ENCODE data around the gene CIT.
A peak's percentile ranks its signal among the peaks of the same experiment; 100 is the strongest.
"Not testable (repeated sequence)": the region's sequence is repeated elsewhere in the genome, so short reads cannot be mapped to it uniquely, and the experiment has no call there.

CIT gene, protein sequence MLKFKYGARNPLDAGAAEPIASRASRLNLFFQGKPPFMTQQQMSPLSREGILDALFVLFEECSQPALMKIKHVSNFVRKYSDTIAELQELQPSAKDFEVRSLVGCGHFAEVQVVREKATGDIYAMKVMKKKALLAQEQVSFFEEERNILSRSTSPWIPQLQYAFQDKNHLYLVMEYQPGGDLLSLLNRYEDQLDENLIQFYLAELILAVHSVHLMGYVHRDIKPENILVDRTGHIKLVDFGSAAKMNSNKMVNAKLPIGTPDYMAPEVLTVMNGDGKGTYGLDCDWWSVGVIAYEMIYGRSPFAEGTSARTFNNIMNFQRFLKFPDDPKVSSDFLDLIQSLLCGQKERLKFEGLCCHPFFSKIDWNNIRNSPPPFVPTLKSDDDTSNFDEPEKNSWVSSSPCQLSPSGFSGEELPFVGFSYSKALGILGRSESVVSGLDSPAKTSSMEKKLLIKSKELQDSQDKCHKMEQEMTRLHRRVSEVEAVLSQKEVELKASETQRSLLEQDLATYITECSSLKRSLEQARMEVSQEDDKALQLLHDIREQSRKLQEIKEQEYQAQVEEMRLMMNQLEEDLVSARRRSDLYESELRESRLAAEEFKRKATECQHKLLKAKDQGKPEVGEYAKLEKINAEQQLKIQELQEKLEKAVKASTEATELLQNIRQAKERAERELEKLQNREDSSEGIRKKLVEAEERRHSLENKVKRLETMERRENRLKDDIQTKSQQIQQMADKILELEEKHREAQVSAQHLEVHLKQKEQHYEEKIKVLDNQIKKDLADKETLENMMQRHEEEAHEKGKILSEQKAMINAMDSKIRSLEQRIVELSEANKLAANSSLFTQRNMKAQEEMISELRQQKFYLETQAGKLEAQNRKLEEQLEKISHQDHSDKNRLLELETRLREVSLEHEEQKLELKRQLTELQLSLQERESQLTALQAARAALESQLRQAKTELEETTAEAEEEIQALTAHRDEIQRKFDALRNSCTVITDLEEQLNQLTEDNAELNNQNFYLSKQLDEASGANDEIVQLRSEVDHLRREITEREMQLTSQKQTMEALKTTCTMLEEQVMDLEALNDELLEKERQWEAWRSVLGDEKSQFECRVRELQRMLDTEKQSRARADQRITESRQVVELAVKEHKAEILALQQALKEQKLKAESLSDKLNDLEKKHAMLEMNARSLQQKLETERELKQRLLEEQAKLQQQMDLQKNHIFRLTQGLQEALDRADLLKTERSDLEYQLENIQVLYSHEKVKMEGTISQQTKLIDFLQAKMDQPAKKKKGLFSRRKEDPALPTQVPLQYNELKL (N-terminal part only)

DNA sequence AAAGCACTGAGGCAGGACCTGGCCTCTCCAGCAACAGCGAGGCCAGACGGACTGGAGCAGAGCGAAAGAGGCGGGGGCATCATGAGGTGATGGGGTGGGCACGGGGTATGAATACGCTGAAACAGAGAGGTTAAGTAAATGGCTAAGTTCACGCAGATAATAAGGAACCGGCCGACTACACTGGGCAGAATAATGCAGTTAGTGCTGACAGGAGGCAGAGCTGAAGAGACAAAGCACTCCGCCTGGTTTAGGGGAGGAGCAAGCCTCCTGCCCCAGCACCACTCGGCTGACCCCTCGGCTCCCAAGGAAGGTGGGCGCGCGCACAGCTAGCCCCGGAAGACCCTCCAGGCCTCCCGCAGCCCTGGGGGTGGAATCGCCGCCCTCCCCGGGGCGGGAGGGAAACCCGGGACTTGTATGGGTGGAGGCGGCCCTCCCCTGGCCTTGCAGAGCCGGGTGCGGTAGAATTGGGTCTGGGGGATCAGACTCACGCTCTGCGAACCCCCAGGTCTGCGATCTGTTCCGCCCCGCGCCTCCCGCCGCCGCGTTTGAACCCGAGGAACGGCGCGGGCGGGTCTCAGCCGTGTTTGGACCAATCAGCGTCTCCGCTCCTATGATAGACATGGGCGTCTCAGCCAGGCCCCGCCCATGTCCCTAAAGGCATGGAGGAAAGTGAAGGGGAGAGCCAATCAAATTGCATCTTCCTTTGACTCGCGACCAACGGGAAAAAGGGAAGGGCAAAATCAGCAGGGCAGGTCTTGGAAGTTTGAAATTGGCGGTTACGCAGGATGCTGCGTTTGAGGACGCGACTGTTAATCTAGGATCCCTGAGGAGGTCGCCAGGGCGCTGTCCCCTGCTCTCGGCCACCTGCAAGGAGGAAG is at the start of gene CIT:
Gene CIT (minus strand): TSS at position 560 of the 878 bp plus-strand sequence. CDS start 1,152 bp downstream, outside the sequence.
- peak; percentile 96 for DNase-seq (ENCODE audit: low spot score)

DNA sequence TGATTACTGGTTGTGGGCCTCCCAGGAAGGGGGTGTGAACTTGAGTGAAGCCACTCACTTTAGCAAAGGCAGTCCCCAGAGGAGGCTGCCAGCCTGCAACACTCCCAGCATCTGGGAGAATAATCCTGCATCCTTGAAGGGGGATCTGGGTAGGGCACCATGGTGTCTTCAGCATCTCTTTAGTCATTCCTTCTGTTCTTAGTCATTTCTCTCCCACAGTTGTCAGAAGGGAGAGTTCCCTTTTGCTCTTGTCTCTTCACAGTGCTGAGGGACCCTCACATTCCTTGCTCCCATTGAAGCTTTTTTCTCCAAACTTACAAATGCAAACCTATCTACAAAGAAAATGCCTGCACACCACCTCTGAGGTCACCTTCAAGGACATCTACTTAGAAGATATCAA is 48.1 kb upstream of the CIT start:
- DNase-seq (ENCODE audit: low spot score): no peak

DNA sequence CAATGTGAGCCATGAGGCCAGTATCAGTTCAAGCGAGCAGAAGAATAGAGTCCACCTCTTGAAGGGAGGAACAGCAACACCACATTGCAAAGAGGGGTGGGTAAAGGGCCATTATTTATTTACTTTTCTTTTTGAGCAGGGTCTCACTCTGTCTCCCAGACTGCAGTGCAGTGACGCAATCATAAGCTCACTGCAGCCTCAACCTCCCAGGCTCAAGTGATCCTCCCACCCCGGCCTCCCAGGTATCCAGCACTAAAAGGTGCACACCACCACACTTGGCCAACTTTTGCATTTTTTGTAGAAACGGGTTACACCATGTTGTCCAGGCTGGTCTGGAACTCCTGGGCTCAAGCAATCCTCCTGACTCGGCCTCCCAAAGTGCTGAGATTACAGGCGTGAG is 42.9 kb upstream of the CIT start:
- DNase-seq (ENCODE audit: low spot score): no peak

DNA sequence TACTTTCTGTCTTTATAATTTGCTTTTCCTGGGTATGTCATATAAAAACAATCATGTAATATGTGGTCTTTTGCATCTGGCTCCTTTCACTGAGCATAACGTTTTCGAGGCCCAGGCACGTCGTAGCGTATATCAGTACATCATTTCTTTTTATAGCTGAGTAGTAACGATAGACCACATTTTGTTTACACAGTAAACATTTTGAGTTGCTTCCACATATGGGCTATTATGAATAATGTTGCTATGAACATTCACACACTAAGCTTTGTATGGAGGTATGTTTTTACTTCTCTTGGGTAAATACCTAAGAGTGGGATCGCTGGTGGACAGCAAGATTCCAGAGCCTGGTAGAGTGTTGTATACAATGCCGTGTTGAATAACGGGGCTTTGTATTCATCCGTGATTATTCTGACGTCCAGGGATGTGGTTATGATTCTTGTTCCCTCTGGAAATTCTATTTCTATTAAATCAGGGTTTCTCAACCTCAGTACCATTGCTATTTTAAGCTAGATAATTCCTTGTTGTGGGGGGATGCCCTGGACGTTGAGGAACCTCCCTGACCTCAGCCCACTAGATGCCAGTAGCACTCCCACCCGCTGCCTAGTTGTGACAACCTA is 38.9 kb upstream of the CIT start:
- no peak for DNase-seq (ENCODE audit: low spot score)

DNA sequence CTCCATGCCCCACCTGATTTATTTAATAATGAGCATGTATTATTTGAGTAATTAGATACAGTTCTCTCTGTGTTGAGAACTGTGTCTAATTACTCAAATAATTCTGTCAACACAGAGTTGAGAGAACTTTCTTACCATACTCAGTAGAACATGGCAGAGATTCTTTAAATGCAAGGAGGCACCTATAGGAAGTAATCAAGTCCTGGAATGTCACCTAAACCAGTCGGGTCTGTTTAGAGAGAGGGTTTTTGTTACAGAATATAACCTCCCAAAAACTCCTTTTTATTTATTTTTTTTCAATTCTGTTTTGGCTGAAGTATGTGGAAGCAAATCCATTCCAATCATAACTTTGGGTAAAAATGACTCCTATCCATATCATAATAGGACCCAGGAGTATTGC is 37.5 kb upstream of the CIT start:
- DNase-seq (ENCODE audit: low spot score): no peak

DNA sequence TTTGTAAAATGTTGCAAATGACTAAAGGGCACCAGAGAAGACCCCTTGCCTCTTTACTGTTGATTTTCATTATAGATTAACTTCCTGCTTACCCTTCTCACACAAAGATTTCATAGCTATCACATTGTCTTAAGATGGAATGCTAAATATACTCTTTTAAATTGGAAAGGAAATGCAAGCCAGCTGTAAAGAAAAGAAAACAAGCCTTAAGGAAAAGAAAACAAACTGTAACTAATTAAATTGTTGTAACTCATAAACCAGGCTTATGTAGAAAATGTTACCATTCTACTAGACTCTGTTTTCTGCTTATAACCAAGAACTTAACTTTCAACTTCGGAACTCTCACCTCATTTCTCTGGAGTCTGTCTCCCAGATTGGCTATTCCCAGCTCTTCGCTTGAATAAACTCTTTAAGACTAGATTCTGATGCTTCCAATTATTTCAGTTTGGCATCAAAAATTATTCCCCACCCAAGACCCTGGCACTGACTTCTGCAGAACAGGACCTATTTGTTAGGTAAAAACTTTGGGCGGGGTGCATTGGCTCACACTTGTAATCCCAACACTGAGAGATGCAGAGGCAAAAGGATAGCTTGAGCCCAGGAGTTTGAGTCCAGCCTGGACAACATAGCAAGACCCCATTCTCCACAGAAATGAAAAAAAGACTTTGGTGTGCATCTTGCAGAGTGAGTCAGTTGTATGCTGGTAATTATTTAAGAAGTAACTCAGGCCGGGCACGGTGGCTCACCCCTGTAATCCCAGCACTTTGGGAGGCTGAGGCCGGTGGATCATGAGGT is 36.6 kb upstream of the CIT start:
- DNase-seq (ENCODE audit: low spot score): no peak

DNA sequence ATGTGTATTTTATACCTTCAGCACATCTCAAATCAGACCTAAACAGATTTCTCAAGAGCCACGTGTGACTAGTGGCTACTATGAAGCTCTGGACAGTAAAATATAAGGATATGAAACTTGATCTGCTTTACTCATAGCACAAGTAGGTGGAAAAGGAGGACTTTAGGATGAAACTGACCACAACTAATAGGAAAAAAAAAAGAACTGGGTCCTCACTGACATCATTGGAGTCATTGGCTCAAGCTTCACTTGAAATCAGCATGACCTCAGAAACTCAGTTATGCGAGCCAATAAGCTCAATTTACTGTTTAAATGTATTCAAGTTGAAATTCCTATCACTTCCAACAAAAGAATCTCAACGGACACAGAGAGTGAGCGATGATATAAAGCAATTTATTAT is 34.1 kb upstream of the CIT start:
- DNase-seq (ENCODE audit: low spot score): no peak

DNA sequence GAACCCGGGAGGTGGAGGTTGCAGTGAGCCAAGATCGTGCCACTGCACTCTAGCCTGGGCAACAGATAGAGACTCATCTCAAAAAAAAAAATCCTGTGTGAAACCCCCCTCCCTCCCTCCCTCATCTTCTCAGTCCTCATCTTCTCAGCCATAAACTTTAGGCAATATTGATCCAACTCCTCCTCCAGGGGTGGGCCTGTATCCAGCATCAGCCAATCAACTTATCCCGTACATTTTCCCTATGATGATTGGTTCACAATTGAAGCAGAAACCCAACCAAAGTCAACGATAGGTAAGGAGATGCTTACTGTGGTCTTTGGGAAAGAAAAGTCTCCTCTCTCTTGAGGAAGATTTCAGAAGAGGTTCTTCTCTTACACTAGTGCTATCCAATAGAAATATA is 33.5 kb upstream of the CIT start:
- no peak for DNase-seq (ENCODE audit: low spot score)

DNA sequence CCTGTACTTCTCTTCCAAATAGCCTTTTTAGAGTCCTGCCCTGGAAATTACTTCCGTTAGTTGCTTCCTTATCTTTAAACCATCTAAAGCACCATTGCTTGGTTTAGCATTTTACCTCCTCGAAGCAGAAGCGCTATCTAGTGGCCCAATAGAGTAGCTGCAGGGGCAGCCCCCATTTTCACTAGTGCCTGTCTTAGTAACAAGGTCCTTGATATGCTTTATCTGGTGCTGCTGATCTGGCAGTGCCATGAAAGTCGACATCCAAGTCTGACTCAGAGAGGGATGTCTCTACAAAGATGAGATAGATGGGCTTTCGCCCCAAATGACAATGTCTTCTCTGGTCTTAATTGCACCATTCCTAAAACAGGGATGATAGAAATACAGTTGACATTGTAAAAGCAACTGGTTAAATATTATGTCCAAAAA is 25.0 kb upstream of the CIT start:
- DNase-seq (ENCODE audit: low spot score): peak; percentile 84

DNA sequence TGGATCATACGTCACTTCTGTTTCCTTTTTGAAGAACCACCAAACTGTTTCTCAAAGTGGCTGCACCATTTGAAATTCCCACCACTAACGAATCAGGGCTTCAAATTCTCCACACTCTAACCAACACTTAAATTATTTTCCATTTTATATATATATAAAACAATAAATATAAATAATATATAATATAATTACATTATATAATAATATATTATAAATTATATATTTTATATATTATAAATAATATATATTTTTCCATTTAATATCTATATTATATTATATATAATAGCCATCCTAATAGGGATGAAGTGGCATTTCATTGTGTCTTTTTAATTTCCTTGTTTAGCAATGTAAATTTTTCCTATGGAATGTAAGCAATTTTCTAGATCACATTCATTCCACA is 24.6 kb upstream of the CIT start:
- DNase-seq (ENCODE audit: low spot score): no peak

DNA sequence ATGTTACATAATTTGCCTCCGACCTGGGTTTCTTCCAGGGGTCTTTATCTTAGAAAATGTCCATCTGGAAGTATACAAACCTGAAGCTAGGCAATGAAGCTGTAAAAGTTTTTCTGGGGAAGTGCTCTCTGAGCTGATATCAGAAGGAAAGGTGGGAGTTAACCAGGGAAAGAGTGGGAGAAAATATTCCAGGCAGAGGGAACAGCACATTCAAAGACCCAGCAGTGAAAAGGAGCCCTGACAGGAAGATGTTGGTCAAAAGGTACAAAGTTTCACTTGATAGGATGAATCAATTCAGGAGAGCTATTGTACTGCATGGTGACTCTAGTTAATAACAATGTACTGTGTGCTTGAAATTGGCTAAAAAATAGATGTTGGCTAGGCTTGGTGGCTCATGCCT is 17.8 kb upstream of the CIT start:
- no peak for DNase-seq (ENCODE audit: low spot score)

DNA sequence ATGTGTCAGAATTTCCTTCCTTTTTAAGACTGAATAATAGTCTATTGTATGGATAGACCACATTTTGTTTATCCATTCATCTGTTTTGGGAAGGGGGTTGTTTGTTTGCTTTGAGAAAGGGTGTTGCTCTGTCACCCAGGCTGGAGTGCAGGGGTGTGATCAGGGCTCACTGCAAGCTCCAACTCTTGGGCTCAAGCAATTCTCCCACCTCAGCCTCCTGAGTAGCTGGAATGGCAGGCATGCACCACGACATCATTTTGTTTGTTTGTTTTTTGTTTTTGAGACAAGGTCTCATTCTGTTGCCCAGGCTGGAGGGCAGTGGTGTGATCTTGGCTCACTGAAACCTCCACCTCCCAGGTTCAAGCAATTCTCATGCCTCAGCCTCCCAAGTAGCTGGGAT is 15.5 kb upstream of the CIT start:
- not testable (repeated sequence) for DNase-seq (ENCODE audit: low spot score)

DNA sequence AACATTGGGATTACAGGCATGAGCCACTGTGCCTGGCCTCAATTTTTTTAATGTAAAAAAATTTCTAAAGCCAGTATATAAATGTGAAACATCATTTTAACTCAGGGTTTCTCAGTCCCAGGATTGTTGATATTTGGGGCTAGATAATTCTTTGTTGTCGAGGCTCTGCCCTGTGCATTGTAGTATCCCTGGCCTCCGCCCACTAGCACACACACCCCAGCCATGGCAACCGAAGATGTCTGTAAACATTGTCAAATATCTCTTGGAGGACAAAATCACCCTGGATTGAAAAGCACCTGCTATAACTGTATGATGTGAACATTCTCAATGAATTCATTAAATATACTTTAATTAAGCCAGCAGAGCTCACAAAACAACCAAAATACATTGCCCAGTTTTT is 8.4 kb upstream of the CIT start:
- no peak for DNase-seq (ENCODE audit: low spot score)

DNA sequence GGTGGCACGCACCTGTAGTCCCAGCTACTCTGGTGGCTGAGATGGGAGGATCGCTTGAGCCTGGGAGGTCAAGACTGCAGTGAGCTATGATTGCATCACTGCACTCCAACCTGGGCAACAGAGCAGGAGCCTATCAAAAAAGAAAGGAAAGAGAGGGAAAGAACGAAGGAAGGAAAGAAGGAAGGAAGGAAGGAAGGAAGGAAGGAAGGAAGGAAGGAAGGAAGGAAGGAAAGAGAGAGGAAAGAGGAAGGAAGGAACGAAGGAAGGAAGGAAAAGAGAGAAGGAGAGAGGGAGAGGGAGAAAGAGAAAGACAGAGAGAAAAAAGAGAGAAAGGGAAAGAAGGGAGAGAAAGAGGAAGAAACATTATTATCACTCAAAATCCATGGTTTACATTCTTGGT is 6.7 kb upstream of the CIT start:
- DNase-seq (ENCODE audit: low spot score): not testable (repeated sequence)

DNA sequence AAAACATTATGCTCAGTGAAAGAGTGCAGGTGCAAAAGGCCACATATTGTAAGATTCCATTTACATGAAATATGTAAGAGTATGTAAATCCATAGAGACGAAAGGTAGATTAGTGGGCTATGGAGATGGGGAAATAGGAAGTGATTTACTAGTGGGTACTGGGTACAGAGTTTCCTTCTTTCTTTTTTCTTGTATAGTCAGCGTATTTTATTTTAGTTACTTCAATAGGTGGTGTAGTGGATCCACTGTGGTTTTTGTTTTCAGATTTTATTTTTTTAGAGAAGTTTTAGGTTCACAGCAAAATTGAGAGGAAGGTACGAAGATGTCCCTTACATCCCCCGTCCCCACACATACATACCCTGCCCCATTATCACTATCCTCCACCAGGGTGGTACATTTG is 6.1 kb upstream of the CIT start:
- no peak for DNase-seq (ENCODE audit: low spot score)

DNA sequence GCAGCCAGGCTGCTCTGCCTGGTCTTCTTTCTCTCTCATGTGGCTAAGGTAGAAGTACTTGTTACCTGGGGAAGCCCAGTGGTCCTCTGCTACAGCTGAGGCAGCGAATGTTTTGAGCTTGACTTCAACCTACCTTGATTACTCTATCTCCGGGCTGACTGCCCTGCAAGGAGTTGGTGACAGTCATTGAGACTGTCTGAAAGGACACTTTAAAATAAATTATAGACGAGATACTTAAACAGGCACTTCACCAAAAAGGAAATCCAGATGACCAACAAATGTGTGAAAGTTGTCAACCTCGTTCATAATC is 474 bp upstream of the CIT start:
- no peak for DNase-seq (ENCODE audit: low spot score)

DNA sequence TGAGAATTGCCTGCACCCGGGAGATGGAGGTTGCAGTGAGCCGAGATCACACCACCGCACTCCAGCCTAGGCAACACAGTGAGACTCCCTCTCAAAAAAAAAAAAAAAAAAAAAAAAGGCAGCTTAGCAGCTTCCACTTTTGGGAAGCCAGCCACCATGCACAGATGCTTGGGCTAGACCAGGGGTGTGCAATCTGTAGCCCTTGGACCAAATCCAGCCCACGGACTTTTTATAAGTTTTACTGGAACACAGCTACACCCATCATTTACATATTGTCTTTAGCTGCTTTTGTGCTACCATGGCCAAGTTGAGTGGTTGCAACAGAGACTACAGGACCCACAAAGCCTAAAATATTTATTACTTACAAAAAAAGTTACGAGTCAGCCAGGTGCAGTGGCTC is 6.7 kb downstream of the CIT start:
- no peak for DNase-seq (ENCODE audit: low spot score)

DNA sequence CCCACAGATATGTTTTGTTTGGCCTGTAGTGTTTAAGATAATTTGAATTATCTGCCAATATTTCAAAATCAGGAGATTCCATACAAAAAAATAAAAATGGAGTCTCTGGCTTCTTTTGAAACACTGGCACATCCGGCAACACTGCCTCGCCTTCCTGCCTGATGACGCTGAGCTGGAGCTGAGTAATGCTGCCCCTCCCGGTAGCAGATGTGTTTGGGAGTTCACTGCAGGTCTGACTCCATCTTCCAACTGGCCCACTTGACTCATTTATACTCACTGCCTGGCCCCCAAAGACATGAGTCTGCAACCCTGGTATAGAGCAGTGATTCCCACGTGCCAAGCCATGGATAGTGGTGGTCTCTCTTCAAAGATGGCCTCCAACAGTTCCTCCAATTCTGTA is 7.4 kb downstream of the CIT start:
- no peak for DNase-seq (ENCODE audit: low spot score)

DNA sequence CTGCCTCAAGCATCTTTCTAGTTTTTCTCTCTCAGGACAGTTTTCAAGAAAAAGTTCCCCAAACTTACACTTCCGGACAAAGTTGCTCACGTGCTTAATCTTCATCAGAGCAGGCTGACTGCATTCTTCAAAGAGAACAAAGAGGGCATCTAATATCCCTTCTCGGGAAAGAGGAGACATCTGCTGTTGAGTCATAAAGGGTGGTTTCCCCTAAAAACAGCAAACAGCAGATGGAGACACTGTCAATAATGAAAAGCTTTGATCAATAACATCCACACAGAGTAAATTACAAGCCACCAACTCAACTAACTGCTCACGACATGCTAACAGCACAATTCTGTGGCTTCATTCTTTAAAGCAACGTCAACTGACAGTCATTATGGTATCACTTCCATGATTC is 8.1 kb downstream of the CIT start:
- no peak for DNase-seq (ENCODE audit: low spot score)

DNA sequence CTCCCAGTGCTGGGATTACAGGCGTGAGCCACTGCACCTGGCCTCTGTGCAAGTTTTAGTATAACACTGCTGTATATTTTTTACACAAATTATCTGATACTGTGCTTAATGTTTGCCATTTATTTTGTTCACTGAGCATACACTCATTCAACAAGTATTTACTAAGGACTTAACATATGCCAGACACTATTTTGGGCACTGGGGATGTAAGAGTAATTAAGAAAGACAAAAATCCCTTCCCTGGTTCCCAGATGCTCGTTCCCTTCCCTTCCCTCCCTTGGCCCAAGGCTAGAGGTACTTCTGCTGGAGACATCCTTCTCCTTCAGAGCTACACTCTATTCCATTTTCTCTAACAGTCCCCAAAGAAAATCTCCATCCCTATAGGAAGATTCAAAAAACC is 12.5 kb downstream of the CIT start:
- no peak for DNase-seq (ENCODE audit: low spot score)

Data from NAMALWA (cell line).